ENCODE measurements around the gene ZFAND3.
"Not testable (repeated sequence)": the region's sequence is repeated elsewhere in the genome, so short reads cannot be mapped to it uniquely, and the experiment has no call there.

ZFAND3 gene

DNA sequence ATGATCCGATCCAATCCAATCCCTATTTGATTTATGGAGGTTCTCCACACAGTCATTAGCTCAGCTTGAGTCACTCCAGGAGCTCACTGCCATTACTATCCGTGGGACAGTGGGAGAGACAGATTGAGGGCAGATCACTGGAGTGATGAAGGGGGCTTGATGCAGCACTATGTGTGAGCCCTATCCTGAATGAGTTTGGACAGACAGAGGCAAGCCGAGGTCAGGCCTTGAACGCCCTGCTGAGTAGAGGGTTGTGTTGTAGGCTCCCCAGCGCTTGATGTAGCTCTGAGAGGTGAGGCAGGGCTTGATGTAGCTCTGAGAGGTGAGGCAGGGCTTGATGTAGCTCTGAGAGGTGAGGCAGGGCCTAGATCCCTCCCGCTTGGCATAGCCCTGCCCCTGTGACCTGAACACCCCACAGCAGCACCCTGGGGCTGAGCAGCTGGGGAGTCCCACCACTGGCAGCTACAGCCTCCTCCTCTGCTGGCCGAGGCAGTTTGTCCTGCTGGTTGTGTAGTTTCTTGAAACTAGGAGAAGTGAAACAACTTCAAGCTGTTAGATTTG, 58.7 kb downstream of the ZFAND3 start:
- H3K9me3 ChIP-seq (ENCODE audit: low read length): no peaks in the 10 kb centered on the region
- no peak overlapping the region for H2AFZ ChIP-seq (ENCODE audit: low read length)
- H3K79me2 ChIP-seq (ENCODE audit: insufficient read depth, low read length): 0 out of 2 replicates have a peak, but pooled peaks cover 3% of the 10 kb centered on the region
- no peaks in the 10 kb centered on the region for H3K27me3 ChIP-seq (ENCODE audit: insufficient read depth, low read length)
- H3F3A ChIP-seq (ENCODE audit: insufficient read depth, low read length): no peaks in the 10 kb centered on the region
- TF ChIP-seq, protein P1, sequence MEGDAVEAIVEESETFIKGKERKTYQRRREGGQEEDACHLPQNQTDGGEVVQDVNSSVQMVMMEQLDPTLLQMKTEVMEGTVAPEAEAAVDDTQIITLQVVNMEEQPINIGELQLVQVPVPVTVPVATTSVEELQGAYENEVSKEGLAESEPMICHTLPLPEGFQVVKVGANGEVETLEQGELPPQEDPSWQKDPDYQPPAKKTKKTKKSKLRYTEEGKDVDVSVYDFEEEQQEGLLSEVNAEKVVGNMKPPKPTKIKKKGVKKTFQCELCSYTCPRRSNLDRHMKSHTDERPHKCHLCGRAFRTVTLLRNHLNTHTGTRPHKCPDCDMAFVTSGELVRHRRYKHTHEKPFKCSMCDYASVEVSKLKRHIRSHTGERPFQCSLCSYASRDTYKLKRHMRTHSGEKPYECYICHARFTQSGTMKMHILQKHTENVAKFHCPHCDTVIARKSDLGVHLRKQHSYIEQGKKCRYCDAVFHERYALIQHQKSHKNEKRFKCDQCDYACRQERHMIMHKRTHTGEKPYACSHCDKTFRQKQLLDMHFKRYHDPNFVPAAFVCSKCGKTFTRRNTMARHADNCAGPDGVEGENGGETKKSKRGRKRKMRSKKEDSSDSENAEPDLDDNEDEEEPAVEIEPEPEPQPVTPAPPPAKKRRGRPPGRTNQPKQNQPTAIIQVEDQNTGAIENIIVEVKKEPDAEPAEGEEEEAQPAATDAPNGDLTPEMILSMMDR (IDR thresholded peaks at IDR 0.05; ENCODE audit: low read length): no peak
- no peak for TF ChIP-seq EZH2 (IDR thresholded peaks at IDR 0.05; ENCODE audit: borderline replicate concordance, low read length)
- no peaks in the 10 kb centered on the region for H3K36me3 ChIP-seq (ENCODE audit: insufficient read depth, low read length)
- no peak overlapping the region for H3K4me2 ChIP-seq (ENCODE audit: low read length)
- no peaks in the 10 kb centered on the region for H4K20me1 ChIP-seq (ENCODE audit: insufficient read depth, low read length)
- H3K4me1 ChIP-seq (ENCODE audit: insufficient read depth, low read length, severe bottlenecking): peaks cover 11% of the 10 kb centered on the region
- H3K9ac ChIP-seq (ENCODE audit: low read length): no peak overlapping the region
- H3K4me3 ChIP-seq (ENCODE audit: low read depth, low read length, poor library complexity, severe bottlenecking): no peak overlapping the region
- H3K27ac ChIP-seq (ENCODE audit: low read depth, low read length, poor library complexity, severe bottlenecking): no peak overlapping the region
- no peaks in the 10 kb centered on the region for H3K9me2 ChIP-seq (ENCODE audit: low read depth, low read length)

GRCh38 chr6:37880602-37881001, 61.1 kb downstream of the ZFAND3 start:
- not testable (repeated sequence) for H4K20me1 ChIP-seq (ENCODE audit: insufficient read depth, low read length); H3K4me3 ChIP-seq (ENCODE audit: low read depth, low read length, poor library complexity, severe bottlenecking); H3K4me2 ChIP-seq (ENCODE audit: low read length); H3K79me2 ChIP-seq (ENCODE audit: insufficient read depth, low read length); H3K27me3 ChIP-seq (ENCODE audit: insufficient read depth, low read length); H3K36me3 ChIP-seq (ENCODE audit: insufficient read depth, low read length); H3K27ac ChIP-seq (ENCODE audit: low read depth, low read length, poor library complexity, severe bottlenecking); H3K9me3 ChIP-seq (ENCODE audit: low read length); H3K9me2 ChIP-seq (ENCODE audit: low read depth, low read length); H3K9ac ChIP-seq (ENCODE audit: low read length); H3F3A ChIP-seq (ENCODE audit: insufficient read depth, low read length); H2AFZ ChIP-seq (ENCODE audit: low read length)
- peaks cover 11% of the 10 kb centered on the region for H3K4me1 ChIP-seq (ENCODE audit: insufficient read depth, low read length, severe bottlenecking)

- no peak overlapping the region for H3K27ac ChIP-seq (ENCODE audit: low read depth, low read length, poor library complexity, severe bottlenecking)
Observed at GRCh38 chr6:37882292-37882691, 62.8 kb downstream of the ZFAND3 start.

More at GRCh38 chr6:37882292-37882691, 62.8 kb downstream of the ZFAND3 start:
- no peak overlapping the region for H2AFZ ChIP-seq (ENCODE audit: low read length)
- no peaks in the 10 kb centered on the region for H3F3A ChIP-seq (ENCODE audit: insufficient read depth, low read length)
- H3K4me3 ChIP-seq (ENCODE audit: low read depth, low read length, poor library complexity, severe bottlenecking): no peak overlapping the region
- TF ChIP-seq EZH2 (IDR thresholded peaks at IDR 0.05; ENCODE audit: borderline replicate concordance, low read length): no peak
- TF ChIP-seq, protein P1 (IDR thresholded peaks at IDR 0.05; ENCODE audit: low read length): no peak
- H3K36me3 ChIP-seq (ENCODE audit: insufficient read depth, low read length): no peaks in the 10 kb centered on the region
- H3K9me2 ChIP-seq (ENCODE audit: low read depth, low read length): no peaks in the 10 kb centered on the region
- H3K9me3 ChIP-seq (ENCODE audit: low read length): no peaks in the 10 kb centered on the region
- H3K27me3 ChIP-seq (ENCODE audit: insufficient read depth, low read length): no peaks in the 10 kb centered on the region
- no peak overlapping the region for H3K9ac ChIP-seq (ENCODE audit: low read length)
- no peaks in the 10 kb centered on the region for H4K20me1 ChIP-seq (ENCODE audit: insufficient read depth, low read length)
- H3K79me2 ChIP-seq (ENCODE audit: insufficient read depth, low read length): 0 out of 2 replicates have a peak, but pooled peaks cover 3% of the 10 kb centered on the region
- no peak overlapping the region for H3K4me2 ChIP-seq (ENCODE audit: low read length)
- H3K4me1 ChIP-seq (ENCODE audit: insufficient read depth, low read length, severe bottlenecking): peaks cover 11% of the 10 kb centered on the region

All from OCI-LY1 (cell line).